MCF 10A (cell line): ENCODE results near the gene PCSK6. TPM values are rescaled to one million over a fixed set of nuclear protein-coding genes. Genes with fewer than 3 reads are reported as not detected.
A peak's percentile ranks its signal among the peaks of the same experiment; 100 is the strongest.

Source experiments
- BruUV-seq: library from RNA; stranded (reverse); fragments of 400-500 nt; replicated peaks from 2 replicates; lab custom pipeline; 2021; lab: Mats Ljungman, UMichigan
- CTCF ChIA-PET: fragments of 300-600 bp; sonication (Branson Sonifier 250); formaldehyde crosslinking; extraction: SDS; loops from one replicate; lab custom pipeline; 2021; ENCODE audit warnings: antibody characterized with exemption, inconsistent platforms; lab: Yijun Ruan, JAX
- POLR2A ChIA-PET: fragments of 300-600, 350-650 bp; sonication (Branson Sonifier 250); formaldehyde crosslinking; extraction: SDS; loops from one replicate; lab custom pipeline; 2020; ENCODE audit warnings: antibody characterized with exemption, inconsistent platforms; lab: Yijun Ruan, JAX
- DNase-seq: peaks from one replicate; pipeline ENCODE4 v3.0.0-alpha.2; 2018; ENCODE audit not compliant: unreplicated experiment
- H3K27ac Mint-ChIP-seq: one replicate; pipeline ENCODE4 v1.8.0; 2022; ENCODE audit warnings: mild to moderate bottlenecking, low read depth, mixed read lengths; ENCODE audit not compliant: unreplicated experiment
- H3K27me3 Mint-ChIP-seq: one replicate; pipeline ENCODE4 v1.8.0; 2022; ENCODE audit warnings: mixed read lengths; ENCODE audit not compliant: insufficient read depth, unreplicated experiment
- H3K36me3 Mint-ChIP-seq: one replicate; pipeline ENCODE4 v1.8.0; 2022; ENCODE audit warnings: mild to moderate bottlenecking, moderate library complexity, mixed read lengths; ENCODE audit not compliant: insufficient read depth, unreplicated experiment
- H3K4me1 Mint-ChIP-seq: one replicate; pipeline ENCODE4 v1.8.0; 2022; ENCODE audit warnings: mixed read lengths; ENCODE audit not compliant: insufficient read depth, unreplicated experiment
- H3K4me3 Mint-ChIP-seq: one replicate; pipeline ENCODE4 v1.8.0; 2022; ENCODE audit warnings: mild to moderate bottlenecking, moderate library complexity, mixed read lengths; ENCODE audit not compliant: unreplicated experiment
- H3K9me3 Mint-ChIP-seq: one replicate; pipeline ENCODE4 v1.8.0; 2022; ENCODE audit warnings: mixed read lengths; ENCODE audit not compliant: unreplicated experiment
- intact Hi-C: fragments of 100-400 bp; cut with micrococcal nuclease; formaldehyde crosslinking; loops from 2 replicates; pipeline ENCODE4 v1.14.1; 2022
- total RNA-seq: library from RNA; stranded (reverse); gene quantifications from 2 replicates; pipeline ENCODE4 v1.2.3, GENCODE V29; 2022
- TF ChIP-seq, protein P1 (sequence below): fragments of 200-600 bp; IDR thresholded peaks from one replicate; pipeline ENCODE4 v1.8.0; 2022; ENCODE audit warnings: antibody characterized with exemption, mild to moderate bottlenecking; ENCODE audit not compliant: unreplicated experiment

PCSK6 gene
- total RNA-seq, 1 experiment from 2014 or later, result 30.8 TPM

DNA sequence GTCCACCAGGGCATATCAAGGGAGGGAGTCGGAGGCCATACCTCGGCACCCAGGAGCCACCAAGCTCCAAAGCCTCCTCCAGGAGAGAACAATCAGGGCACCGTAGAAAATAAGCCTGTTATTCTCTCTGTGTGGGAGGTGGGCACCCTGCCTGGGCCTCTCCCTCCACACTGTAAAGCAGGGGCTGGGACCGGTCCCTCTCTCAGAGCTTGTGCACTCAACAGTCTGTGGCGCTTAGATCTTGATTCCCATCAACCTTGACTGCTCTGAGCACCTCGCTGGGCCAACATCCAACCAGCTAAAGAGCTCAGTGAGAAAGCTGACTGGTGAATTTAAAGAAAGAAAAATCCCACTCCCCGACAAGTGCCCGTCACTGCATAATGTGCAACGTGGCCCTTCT, 53.0 kb downstream of the PCSK6 start:
- TF ChIP-seq, protein P1, sequence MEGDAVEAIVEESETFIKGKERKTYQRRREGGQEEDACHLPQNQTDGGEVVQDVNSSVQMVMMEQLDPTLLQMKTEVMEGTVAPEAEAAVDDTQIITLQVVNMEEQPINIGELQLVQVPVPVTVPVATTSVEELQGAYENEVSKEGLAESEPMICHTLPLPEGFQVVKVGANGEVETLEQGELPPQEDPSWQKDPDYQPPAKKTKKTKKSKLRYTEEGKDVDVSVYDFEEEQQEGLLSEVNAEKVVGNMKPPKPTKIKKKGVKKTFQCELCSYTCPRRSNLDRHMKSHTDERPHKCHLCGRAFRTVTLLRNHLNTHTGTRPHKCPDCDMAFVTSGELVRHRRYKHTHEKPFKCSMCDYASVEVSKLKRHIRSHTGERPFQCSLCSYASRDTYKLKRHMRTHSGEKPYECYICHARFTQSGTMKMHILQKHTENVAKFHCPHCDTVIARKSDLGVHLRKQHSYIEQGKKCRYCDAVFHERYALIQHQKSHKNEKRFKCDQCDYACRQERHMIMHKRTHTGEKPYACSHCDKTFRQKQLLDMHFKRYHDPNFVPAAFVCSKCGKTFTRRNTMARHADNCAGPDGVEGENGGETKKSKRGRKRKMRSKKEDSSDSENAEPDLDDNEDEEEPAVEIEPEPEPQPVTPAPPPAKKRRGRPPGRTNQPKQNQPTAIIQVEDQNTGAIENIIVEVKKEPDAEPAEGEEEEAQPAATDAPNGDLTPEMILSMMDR, result no peak
- CTCF ChIA-PET, result no interaction called here
- H3K4me1 Mint-ChIP-seq, result no peaks in the 10 kb centered on the region
- BruUV-seq, result no TSS peak
- H3K36me3 Mint-ChIP-seq, result peaks cover 15% of the 10 kb centered on the region
- H3K27ac Mint-ChIP-seq, result no peak overlapping the region
- no peaks in the 10 kb centered on the region for H3K9me3 Mint-ChIP-seq
- DNase-seq, result no peak
- H3K4me3 Mint-ChIP-seq, result no peak overlapping the region
- no peaks in the 10 kb centered on the region for H3K27me3 Mint-ChIP-seq
- POLR2A ChIA-PET, result no interaction called here
- intact Hi-C loops, result no loop called here

DNA sequence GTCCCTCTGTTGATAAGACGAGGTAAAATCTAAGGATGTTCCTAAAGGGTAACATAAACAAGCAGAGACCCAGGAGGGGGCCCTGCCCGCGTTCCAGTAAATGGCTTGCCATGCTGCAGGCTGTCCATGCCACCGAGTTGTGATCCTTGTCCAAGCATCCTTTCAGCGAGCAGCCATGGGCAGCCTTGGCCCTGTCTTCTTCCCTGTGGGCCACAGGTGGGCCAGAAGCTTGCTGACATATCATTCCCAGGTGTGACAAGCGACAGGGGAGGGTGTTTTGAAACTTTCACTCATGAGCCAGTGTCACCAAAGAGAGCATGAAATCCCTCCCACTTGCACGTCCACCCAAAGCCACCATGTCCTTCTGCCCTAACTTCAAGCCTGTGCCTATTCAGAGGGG, 53.7 kb downstream of the PCSK6 start:
- Mint-ChIP-seq H3K27me3 (no peaks in the 10 kb centered on the region), H3K4me1 (no peaks in the 10 kb centered on the region), H3K36me3 (peaks cover 20% of the 10 kb centered on the region), H3K4me3 (no peak overlapping the region), H3K9me3 (no peaks in the 10 kb centered on the region), H3K27ac (no peak overlapping the region)
- BruUV-seq, result no TSS peak
- POLR2A ChIA-PET, result no interaction called here
- intact Hi-C loops, result no loop called here
- TF ChIP-seq, protein P1, result no peak
- DNase-seq, result no peak
- CTCF ChIA-PET, result interaction anchor here (1.1 kb wide), 1 partner anchor 8 kb away, joined by 4 read pairs; no protein-coding TSS in a partner anchor

DNA sequence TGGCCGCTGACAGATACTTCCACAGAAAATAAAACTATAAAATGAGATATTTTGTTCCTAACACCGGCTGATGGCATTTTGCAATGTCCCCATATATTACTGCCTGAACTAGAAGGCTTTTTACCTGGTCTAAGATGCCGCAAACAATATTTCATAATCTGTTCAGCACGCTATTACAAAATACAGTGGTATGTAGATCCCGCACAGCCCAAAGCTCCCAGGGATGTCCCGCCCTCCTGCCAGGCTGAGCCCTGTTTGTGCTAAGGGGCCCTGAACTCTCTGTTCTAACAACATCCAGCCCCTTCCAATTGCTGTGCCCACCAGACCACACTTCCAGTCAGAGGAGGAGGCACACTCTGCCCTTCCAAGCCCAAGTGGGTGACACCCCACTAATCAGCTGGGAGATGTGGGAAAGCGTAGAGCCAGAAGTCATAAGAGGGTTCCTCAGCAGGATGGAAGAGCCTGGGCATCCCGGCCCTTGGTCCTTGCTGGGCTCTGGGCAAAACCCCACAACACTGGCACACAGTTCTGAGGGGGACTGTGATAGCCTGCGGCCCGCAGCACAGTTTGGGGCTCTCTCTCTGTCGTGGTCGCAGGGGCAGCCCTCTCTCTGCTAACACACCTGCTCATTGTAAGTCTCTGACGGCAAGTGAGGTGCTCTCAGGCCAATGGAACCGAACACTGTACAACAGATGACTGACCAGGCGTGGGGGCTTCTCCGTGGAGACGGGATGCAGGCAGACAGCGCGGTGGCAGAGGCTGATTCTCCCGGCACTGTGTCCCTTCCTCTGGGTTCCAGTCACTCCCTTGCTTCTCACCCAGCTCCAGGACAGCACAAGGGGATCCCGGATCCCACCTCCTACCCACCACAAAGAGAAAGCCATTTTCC, 55.2 kb downstream of the PCSK6 start:
- no TSS peak for BruUV-seq
- intact Hi-C loops, result no loop called here
- no peak overlapping the region for H3K27ac Mint-ChIP-seq

DNA sequence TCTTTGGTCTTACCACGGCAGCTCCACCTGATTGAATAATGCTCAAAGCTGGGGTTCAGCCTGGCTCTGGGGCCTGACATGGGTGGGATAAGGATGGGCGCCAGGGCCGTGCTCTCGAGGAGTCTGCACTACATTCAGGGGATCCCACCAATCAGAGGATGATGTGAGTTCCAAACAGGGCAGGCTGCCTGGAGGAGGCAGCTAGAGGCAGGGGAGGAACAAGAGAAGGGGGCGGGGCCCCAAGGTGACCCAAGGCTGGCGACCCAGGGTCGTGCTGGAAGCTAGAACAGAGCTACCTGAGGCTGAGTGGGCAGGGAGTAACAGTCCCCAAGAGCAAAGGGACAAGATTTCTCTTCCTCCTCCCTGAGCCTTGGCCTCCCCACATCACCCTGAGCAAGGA, 56.1 kb downstream of the PCSK6 start:
- TF ChIP-seq, protein P1, result no peak
- peaks cover 18% of the 10 kb centered on the region for H3K36me3 Mint-ChIP-seq
- no peaks in the 10 kb centered on the region for H3K4me1 Mint-ChIP-seq
- CTCF ChIA-PET, result no interaction called here
- BruUV-seq, result no TSS peak
- no peaks in the 10 kb centered on the region for H3K27me3 Mint-ChIP-seq
- H3K4me3 Mint-ChIP-seq, result no peak overlapping the region
- H3K9me3 Mint-ChIP-seq, result no peaks in the 10 kb centered on the region
- DNase-seq, result no peak
- no peak overlapping the region for H3K27ac Mint-ChIP-seq
- intact Hi-C loops, result no loop called here
- POLR2A ChIA-PET, result no interaction called here

More for the DNA sequence above, 55.2 kb downstream of the PCSK6 start:
- peak; percentile 39 for DNase-seq
- Mint-ChIP-seq H3K36me3 (peaks cover 20% of the 10 kb centered on the region), H3K4me3 (no peak overlapping the region), H3K9me3 (no peaks in the 10 kb centered on the region), H3K4me1 (no peaks in the 10 kb centered on the region), H3K27me3 (no peaks in the 10 kb centered on the region)
- CTCF ChIA-PET, result no interaction called here
- TF ChIP-seq, protein P1, result no peak
- POLR2A ChIA-PET, result no interaction called here
